HG03439 (cell line): Measurements from ENCODE around the gene SCNN1G.
"Not testable (repeated sequence)": the region's sequence is repeated elsewhere in the genome, so short reads cannot be mapped to it uniquely, and the experiment has no call there.

Experiments
- ATAC-seq: cut with Tn5 transposase; IDR thresholded peaks from one replicate; pipeline ENCODE4 v1.9.1; 2021; ENCODE audit warnings: mild to moderate bottlenecking, moderate library complexity; ENCODE audit not compliant: unreplicated experiment

Gene SCNN1G

GRCh38 chr16:23182679-23183542 lies at the start of gene SCNN1G:
TSS of gene SCNN1G (plus strand) at chr16:23182745. CDS start at chr16:23186272, 3,527 bp downstream.
- ATAC-seq: peak; percentile 32

GRCh38 chr16:23132775-23133463 lies 49.6 kb upstream of the SCNN1G start:
- no peak for ATAC-seq

DNA sequence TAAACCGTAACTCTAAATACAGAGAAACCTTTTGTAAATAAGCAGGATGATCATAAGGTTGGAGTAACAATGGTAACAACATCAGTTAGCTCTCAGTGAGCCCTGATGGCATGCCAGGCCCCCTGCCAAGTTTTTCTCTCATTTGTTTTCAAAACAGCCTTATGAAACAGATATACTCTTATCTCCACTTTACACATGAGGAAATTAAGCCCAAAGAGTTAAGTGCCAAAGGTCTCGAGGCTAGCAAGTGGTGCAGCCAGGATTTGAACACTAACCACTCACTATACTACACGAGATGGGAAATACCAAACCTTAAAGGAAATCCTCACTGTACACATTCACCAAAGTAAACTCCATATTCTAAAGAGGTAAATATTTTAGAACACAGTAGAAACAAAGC lies 48.3 kb upstream of the SCNN1G start:
- no peak for ATAC-seq

GRCh38 chr16:23137256-23137655 lies 45.3 kb upstream of the SCNN1G start:
- ATAC-seq: no peak

GRCh38 chr16:23137818-23138217 lies 44.7 kb upstream of the SCNN1G start:
- no peak for ATAC-seq

- ATAC-seq: no peak
These were observed 42.4 kb upstream of the SCNN1G start for GRCh38 chr16:23140107-23140506.

DNA sequence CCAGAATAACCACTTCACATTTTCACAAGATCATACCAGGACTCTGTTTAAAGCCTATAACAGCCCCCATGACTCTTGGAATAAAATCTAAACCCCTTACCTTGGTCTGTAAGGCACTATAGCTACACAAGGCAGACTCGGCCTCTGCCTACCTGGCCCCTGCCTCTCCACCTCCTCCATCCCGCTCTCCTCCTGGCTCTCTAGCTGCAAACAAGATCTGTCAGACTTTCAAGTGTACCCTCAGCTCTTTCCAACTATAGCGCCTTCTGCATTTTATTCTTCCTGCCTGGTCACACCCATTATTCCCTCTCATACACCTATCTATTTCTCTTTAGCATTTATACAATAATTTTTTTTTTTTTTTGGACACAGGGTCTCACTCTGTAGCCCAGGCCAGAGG lies 41.5 kb upstream of the SCNN1G start:
- no peak for ATAC-seq

- ATAC-seq: no peak
These were observed 41.0 kb upstream of the SCNN1G start for GRCh38 chr16:23141500-23141899.

- no peak for ATAC-seq
These were observed 40.4 kb upstream of the SCNN1G start for GRCh38 chr16:23141959-23142740.

- no peak for ATAC-seq
These were observed 39.2 kb upstream of the SCNN1G start for GRCh38 chr16:23143391-23143790.

DNA sequence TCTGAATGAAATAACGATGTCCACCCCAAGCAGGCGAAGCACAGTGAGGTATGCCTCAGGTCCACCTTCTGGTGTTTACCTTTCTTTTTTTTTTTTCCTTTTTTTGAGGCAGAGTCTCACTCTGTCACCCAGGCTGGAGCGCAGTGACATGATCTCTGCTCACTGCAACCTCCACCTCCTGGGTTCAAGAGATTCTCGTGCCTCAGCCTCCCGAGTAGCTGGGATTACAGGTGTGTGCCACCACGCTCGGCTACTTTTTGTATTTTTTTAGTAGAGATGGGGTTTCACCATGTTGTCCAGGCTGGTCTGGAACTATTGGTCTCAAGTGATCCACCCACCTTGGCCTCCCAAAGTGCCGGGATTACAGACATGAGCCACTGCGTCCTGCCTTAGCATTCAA lies 38.2 kb upstream of the SCNN1G start:
- ATAC-seq: not testable (repeated sequence)

DNA sequence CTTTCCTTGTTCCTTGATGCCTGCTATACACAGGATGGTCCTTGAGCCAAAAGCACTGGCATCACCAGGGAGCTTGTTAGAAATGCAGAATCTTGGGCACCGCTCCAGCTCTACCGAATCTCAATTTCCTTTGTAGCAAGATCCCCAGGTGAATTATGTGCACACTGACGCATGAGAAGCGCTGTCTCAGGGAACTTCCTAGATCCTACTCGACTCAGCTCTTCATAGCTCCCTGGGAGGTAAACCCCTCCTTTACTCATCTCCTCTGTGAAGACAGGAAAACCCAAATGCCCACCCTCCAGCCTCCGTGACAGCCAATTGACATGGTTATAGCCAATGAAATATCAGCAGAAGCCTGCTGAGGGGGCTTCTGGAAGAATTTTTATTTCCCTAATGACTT lies 37.4 kb upstream of the SCNN1G start:
- ATAC-seq: no peak

GRCh38 chr16:23145608-23146007 lies 36.9 kb upstream of the SCNN1G start:
- no peak for ATAC-seq

- no peak for ATAC-seq
These were observed 35.5 kb upstream of the SCNN1G start for GRCh38 chr16:23146877-23147601.

DNA sequence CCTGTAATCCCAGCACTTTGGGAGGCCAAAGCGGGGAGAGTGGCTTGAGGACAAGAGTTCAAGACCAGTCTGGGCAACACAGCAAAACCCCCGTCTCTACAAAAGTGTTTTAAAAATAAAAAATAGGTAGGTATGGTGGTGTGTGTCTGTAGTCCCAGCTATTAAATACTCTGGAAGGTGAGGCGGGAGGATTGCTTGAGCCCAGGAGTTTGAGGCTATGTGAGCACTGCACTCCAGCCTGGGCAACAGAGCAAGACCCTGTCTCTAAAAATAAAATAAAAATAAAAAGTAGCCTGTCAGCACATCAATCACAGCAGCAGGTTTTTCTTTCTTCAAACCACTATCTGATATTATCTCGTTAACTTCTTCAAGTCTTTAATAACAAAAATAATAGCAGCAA lies 34.9 kb upstream of the SCNN1G start:
- ATAC-seq: no peak

GRCh38 chr16:23148166-23148512 lies 34.4 kb upstream of the SCNN1G start:
- no peak for ATAC-seq

- ATAC-seq: peak; percentile 40
These were observed 33.9 kb upstream of the SCNN1G start for GRCh38 chr16:23148513-23149266.

GRCh38 chr16:23149267-23149992 lies 33.1 kb upstream of the SCNN1G start, which contains the start of gene USP31:
TSS of gene USP31 (minus strand) at chr16:23149452. CDS start at chr16:23149270, 182 bp downstream.
- ATAC-seq: peak; percentile 95

DNA sequence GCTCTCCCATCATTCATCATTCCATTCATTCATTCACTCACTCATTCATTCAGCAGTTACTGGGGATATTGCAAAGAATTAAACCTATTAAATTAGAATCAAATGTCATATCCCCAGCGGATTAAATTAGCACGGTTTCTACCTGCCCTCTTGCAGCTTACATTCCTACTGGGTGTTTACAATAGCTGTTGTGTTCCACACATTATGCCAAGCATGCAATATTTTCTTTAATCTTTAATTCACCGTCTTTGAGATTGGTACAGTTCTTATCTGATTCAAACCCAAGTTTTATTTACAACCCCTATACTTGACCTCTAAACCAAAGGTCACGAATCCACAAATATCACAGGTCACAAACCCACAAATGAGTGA lies 32.6 kb upstream of the SCNN1G start:
- ATAC-seq: no peak
